C4-2B (cell line): ENCODE data around the gene WBP1.
"Not testable (repeated sequence)": the region's sequence is repeated elsewhere in the genome, so short reads cannot be mapped to it uniquely, and the experiment has no call there.

ENCODE experiments used
- H3K27ac ChIP-seq: fragments of 450-650 bp; 2 replicates; pipeline ENCODE4 v1.5.1; 2017
- CTCF ChIP-seq: fragments of 450-650 bp; conservative IDR thresholded peaks from 2 replicates; pipeline ENCODE4 v1.5.1; 2017; ENCODE audit warnings: mild to moderate bottlenecking
- ZFX ChIP-seq: fragments of 450-650 bp; IDR thresholded peaks from 2 replicates; pipeline ENCODE4 v1.6.1; 2017

The WBP1 gene

GRCh38 chr2:74457549-74458131 lies 598 bp upstream of the WBP1 start:
- peak overlapping the region; percentile 81 for H3K27ac ChIP-seq
- TF ChIP-seq ZFX (no peak), CTCF (no peak)

- TF ChIP-seq CTCF: no peak
- TF ChIP-seq ZFX: no peak
- peak overlapping the region; percentile 81 for H3K27ac ChIP-seq
These were observed 713 bp downstream of the WBP1 start for GRCh38 chr2:74458938-74459363.

GRCh38 chr2:74459503-74460118 lies 1.4 kb downstream of the WBP1 start:
- peak overlapping the region; percentile 81; the same call in 1 of the 2 replicates for H3K27ac ChIP-seq

GRCh38 chr2:74460187-74460586 lies 1.9 kb downstream of the WBP1 start:
- not testable (repeated sequence) for H3K27ac ChIP-seq

GRCh38 chr2:74461187-74462053 lies 3.2 kb downstream of the WBP1 start:
- H3K27ac ChIP-seq: no peak overlapping the region
- TF ChIP-seq ZFX (no peak), CTCF (no peak)

GRCh38 chr2:74462054-74462785 lies 4.0 kb downstream of the WBP1 start:
- TF ChIP-seq ZFX (no peak), CTCF (no peak)
- H3K27ac ChIP-seq: no peak overlapping the region

- no peak overlapping the region for H3K27ac ChIP-seq
- TF ChIP-seq CTCF (no peak), ZFX (no peak)
These were observed 4.5 kb downstream of the WBP1 start for GRCh38 chr2:74462786-74463105.

GRCh38 chr2:74464406-74464805 lies 6.2 kb downstream of the WBP1 start:
- peak overlapping the region; percentile 80 for H3K27ac ChIP-seq
- TF ChIP-seq ZFX: no peak
- no peak for TF ChIP-seq CTCF

- peak overlapping the region; percentile 95; the same call in 1 of the 2 replicates for H3K27ac ChIP-seq
These were observed 12.5 kb downstream of the WBP1 start for GRCh38 chr2:74470742-74471141.
